DND-41 (cell line): ENCODE data around the gene TBC1D1.

Experiments used
- ATAC-seq: fragments of 200-7000 bp; cut with Tn5 transposase; 3 replicates; pipeline ENCODE4 v1.9.1; 2021; ENCODE audit warnings: low read depth; ENCODE audit not compliant: insufficient read depth
- DNase-seq: peaks from one replicate; pipeline ENCODE4 v3.0.0-alpha.2; 2020
- H2AFZ ChIP-seq: 2 replicates; pipeline ENCODE4 v1.6.0; 2012; ENCODE audit warnings: low read depth, low read length
- H3K27ac ChIP-seq: 2 replicates; pipeline ENCODE4 v1.5.1; 2012; ENCODE audit warnings: low read length, inconsistent platforms
- H3K27me3 ChIP-seq: fragments of 200-600 bp; sonication (generic); 2 replicates; pipeline ENCODE4 v1.6.0; 2012; ENCODE audit warnings: low read length, mild to moderate bottlenecking, inconsistent platforms; ENCODE audit not compliant: insufficient read depth, poor library complexity
- H3K36me3 ChIP-seq: 2 replicates; pipeline ENCODE4 v1.5.1; 2012; ENCODE audit warnings: low read length, inconsistent platforms; ENCODE audit not compliant: insufficient read depth
- H3K4me1 ChIP-seq: 2 replicates; pipeline ENCODE4 v1.5.1; 2012; ENCODE audit warnings: mild to moderate bottlenecking, low read length; ENCODE audit not compliant: insufficient read depth
- H3K4me2 ChIP-seq: 2 replicates; pipeline ENCODE4 v1.6.0; 2012; ENCODE audit warnings: mild to moderate bottlenecking, moderate library complexity, low read length, inconsistent platforms; ENCODE audit not compliant: insufficient read depth
- H3K4me3 ChIP-seq, 2 experiments: fragments of 200-600 bp in 1 of 2; shearing (Covaris generic) in 1 of 2; 2 replicates each; pipeline ENCODE4 v1.5.1; 2012 to 2016; ENCODE audit warnings: inconsistent platforms in 2 of 2, low read length in 2 of 2, mild to moderate bottlenecking in 2 of 2, low read depth in 1 of 2, moderate library complexity in 1 of 2
- H3K79me2 ChIP-seq: 2 replicates; pipeline ENCODE4 v1.6.0; 2012; ENCODE audit warnings: low read length, inconsistent platforms; ENCODE audit not compliant: insufficient read depth
- H3K9ac ChIP-seq: 2 replicates; pipeline ENCODE4 v1.6.0; 2012; ENCODE audit warnings: low read depth, mild to moderate bottlenecking, inconsistent platforms, low read length, moderate library complexity
- H3K9me3 ChIP-seq: 2 replicates; pipeline ENCODE4 v1.5.1; 2012; ENCODE audit warnings: low read length, moderate library complexity, mild to moderate bottlenecking, inconsistent platforms; ENCODE audit not compliant: insufficient read depth, severe bottlenecking
- H4K20me1 ChIP-seq: 2 replicates; pipeline ENCODE4 v1.6.0; 2012; ENCODE audit warnings: low read length; ENCODE audit not compliant: insufficient read depth
- EZH2 ChIP-seq: IDR thresholded peaks from 3 replicates; pipeline ENCODE4 v1.6.1; 2012; ENCODE audit warnings: borderline replicate concordance, low read depth, mild to moderate bottlenecking, moderate library complexity, low read length, inconsistent platforms; ENCODE audit not compliant: severe bottlenecking
- TF ChIP-seq, protein P1 (sequence below): IDR thresholded peaks from 2 replicates; pipeline ENCODE4 v1.5.1; 2012; ENCODE audit warnings: borderline replicate concordance, low read length, moderate library complexity, mild to moderate bottlenecking; ENCODE audit not compliant: poor library complexity, severe bottlenecking; ENCODE audit errors: extremely low read depth

The TBC1D1 gene

DNA sequence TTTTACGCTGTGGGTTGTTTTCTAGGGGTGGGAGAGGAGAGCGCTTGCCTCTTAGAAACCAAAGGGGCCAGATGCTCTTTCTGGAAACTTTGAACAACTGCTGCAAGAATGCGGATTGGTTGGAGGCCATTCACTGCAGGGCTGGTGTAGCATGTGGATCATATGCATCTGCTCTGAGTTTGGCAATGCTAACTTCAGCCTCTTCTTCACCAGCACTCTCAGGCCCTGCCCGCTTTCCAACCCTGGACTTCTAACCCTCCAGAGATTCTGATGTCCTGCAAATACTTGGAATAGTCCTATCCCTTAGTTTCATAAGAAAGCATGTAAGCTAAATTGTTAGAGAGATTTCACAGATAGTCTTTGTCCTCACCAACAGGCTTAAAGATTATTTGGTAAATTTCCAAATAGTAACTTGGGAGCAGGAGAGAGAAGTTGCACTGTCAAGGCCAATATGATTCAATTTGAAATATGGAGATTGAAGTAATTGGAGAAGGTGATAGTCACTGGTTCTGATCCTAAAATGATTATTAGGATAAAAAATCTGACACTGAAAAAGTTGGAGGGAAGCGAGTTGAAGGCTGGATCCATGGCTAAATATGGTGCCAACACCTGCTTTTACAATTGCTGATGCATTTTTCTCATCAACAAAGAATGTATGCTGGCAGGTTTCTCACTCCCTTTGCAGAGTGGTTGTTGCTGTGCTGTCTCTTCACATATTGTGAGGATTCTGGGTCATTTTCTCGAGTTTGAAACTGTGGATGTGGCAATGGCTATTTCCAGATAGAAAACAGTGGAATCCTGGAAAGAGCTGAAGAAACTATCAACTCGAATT is 279.7 kb downstream of the TBC1D1 start:
- Histone ChIP-seq H3K27me3 (no peaks in the 10 kb centered on the region), H3K27ac (no peak overlapping the region), H3K4me3 (no peak overlapping the region), H3K79me2 (no peaks in the 10 kb centered on the region), H4K20me1 (no peaks in the 10 kb centered on the region), H3K9ac (no peak overlapping the region), H3K36me3 (no peaks in the 10 kb centered on the region), H2AFZ (no peak overlapping the region), H3K4me2 (no peak overlapping the region), H3K4me1 (no peaks in the 10 kb centered on the region), H3K9me3 (no peaks in the 10 kb centered on the region)
- ATAC-seq, result no peak
- no peak for DNase-seq
- TF ChIP-seq EZH2, result no peak
- TF ChIP-seq, protein P1, sequence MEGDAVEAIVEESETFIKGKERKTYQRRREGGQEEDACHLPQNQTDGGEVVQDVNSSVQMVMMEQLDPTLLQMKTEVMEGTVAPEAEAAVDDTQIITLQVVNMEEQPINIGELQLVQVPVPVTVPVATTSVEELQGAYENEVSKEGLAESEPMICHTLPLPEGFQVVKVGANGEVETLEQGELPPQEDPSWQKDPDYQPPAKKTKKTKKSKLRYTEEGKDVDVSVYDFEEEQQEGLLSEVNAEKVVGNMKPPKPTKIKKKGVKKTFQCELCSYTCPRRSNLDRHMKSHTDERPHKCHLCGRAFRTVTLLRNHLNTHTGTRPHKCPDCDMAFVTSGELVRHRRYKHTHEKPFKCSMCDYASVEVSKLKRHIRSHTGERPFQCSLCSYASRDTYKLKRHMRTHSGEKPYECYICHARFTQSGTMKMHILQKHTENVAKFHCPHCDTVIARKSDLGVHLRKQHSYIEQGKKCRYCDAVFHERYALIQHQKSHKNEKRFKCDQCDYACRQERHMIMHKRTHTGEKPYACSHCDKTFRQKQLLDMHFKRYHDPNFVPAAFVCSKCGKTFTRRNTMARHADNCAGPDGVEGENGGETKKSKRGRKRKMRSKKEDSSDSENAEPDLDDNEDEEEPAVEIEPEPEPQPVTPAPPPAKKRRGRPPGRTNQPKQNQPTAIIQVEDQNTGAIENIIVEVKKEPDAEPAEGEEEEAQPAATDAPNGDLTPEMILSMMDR, result no peak

DNA sequence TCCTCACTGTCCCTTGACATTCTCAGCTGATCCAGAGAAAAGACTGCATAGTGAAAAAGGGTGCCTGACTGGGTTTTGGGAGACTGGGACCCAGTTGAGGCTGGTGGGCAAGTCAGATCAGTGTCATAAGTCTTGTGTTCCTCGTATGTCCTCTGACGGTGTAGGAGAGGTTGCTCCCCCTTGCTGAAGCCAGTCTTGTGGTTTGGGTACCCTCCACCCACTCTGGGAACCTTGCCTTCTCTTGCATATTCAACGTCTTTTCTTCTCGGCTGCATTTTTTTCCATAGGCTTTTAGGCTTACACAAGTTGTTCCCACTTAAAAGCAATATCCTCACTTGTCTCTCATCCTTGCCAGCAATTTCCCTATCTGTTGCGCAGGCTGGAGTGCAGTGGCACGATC is 281.2 kb downstream of the TBC1D1 start:
- H2AFZ ChIP-seq, result no peak overlapping the region
- H3K4me2 ChIP-seq, result no peak overlapping the region
- ATAC-seq, result no peak
- no peaks in the 10 kb centered on the region for H3K36me3 ChIP-seq
- TF ChIP-seq, protein P1, result no peak
- no peak for TF ChIP-seq EZH2
- H3K79me2 ChIP-seq, result no peaks in the 10 kb centered on the region
- peaks cover 12% of the 10 kb centered on the region for H3K4me1 ChIP-seq
- H3K9ac ChIP-seq, result no peak overlapping the region
- DNase-seq, result no peak
- no peaks in the 10 kb centered on the region for H3K27me3 ChIP-seq
- no peak overlapping the region for H3K4me3 ChIP-seq
- H4K20me1 ChIP-seq, result no peaks in the 10 kb centered on the region
- H3K9me3 ChIP-seq, result no peaks in the 10 kb centered on the region
- no peak overlapping the region for H3K27ac ChIP-seq

DNA sequence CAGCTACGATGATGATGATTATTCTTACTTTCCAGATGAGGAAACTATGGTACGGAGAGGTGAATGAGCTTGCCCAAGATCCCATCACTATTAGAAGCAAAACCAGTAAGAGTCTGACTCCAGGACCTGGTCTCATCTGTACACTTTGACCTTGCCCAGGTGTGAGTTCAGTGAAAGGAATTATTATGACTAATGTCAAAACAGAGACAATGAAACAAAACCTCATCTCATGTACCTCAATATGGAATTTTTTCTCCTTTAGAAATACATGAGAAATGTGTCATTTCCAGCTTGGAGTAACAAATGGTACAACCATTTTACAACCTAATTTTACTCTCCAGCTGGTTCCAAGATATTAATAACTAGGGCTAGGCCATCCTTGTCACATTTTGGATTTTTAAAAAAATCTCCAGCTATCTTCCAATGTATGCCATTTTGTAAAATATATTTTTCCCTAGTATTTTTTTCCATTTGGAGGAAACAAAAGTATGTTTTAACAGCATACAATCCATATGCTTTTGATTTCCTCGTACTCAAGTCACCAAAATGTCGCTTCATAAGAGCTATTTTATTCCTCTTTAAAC is 283.1 kb downstream of the TBC1D1 start:
- Histone ChIP-seq H3K36me3 (no peaks in the 10 kb centered on the region), H3K79me2 (no peaks in the 10 kb centered on the region), H3K4me2 (no peak overlapping the region), H3K9ac (no peak overlapping the region), H3K4me3 (no peak overlapping the region), H2AFZ (no peak overlapping the region), H3K27me3 (no peaks in the 10 kb centered on the region), H4K20me1 (no peaks in the 10 kb centered on the region), H3K4me1 (peaks cover 25% of the 10 kb centered on the region), H3K27ac (no peak overlapping the region), H3K9me3 (no peaks in the 10 kb centered on the region)
- TF ChIP-seq, protein P1, result no peak
- TF ChIP-seq EZH2, result no peak
- ATAC-seq (no peak), DNase-seq (no peak)
